Measurements from ENCODE around the gene AKAP3.
A peak's percentile ranks its signal among the peaks of the same experiment; 100 is the strongest.

AKAP3 gene

DNA sequence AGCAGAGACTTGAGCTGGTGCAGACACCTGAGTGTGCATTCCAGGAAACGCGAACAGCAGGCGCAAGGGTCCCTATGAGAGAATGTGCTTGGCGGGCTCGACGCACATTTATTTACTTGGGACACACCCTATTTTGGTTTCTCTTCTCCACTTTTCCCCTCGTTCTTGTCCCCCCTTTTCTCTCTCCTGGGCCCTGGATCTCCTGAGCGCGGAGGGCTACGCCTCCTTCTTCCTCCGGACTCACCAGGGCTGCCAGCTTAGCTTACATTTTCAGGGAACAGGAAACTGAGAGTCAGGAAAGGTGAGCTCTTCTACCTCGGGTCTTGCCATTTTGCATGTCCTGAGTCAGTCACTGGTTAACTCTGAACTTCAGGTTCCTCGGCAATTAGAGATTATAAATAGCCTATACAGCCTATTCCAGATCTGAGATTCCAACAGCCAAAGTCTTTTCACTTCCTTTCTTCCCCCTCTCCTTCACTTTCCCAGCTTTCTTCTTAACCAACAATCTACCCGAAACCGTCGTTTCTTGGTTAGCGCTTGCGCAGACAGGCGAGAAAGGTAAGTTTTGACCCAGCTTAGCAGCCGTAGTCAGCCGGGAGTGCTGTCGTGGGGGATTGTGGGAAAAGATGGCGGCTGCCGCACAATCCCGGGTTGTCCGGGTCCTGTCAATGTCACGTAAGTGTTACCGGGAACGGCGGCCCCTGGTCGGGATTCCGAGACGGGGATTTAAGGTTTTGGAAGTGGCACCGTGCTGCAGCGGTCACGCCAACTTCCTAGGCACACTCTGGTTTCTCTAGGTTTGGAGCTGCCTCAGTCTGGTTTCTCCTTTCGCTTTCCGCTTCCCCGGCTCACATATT lies at the start of gene AKAP3, which contains the start of gene NDUFA9:
AKAP3 (minus strand) TSS at position 551 of the 857 bp plus-strand sequence. CDS start 10,855 bp downstream, outside the sequence.
NDUFA9 (plus strand) TSS at position 614 of the 857 bp plus-strand sequence; CDS start at position 627, 13 bp downstream.
- H3K79me2 ChIP-seq (ENCODE audit: insufficient read depth, low read length), result peaks cover 47% of the 10 kb centered on the region
- no peaks in the 10 kb centered on the region for H3K9me2 ChIP-seq (replicated peaks; ENCODE audit: insufficient read depth, low read length)
- H3F3A ChIP-seq (ENCODE audit: insufficient read depth), result no peaks in the 10 kb centered on the region
- peak within 1 kb of the TSS; percentile 74 for H3K4me3 ChIP-seq (ENCODE audit: insufficient read depth, low read length, poor library complexity, severe bottlenecking)
- H3K27me3 ChIP-seq (ENCODE audit: low read length), result no peaks in the 10 kb centered on the region
- 0 out of 2 replicates have a peak, but pooled peaks cover 2% of the 10 kb centered on the region for H4K20me1 ChIP-seq (ENCODE audit: low read depth, low read length)
- H3K4me2 ChIP-seq (ENCODE audit: low read depth, low read length, poor library complexity, severe bottlenecking), result peak within 1 kb of the TSS; percentile 89
- H3K9me3 ChIP-seq (ENCODE audit: insufficient read depth, low read length), result no peaks in the 10 kb centered on the region
- H3K9ac ChIP-seq (ENCODE audit: low read length), result peak within 1 kb of the TSS; percentile 74
- H3K36me3 ChIP-seq (ENCODE audit: low read length), result no peaks in the 10 kb centered on the region
- TF ChIP-seq, protein P1, sequence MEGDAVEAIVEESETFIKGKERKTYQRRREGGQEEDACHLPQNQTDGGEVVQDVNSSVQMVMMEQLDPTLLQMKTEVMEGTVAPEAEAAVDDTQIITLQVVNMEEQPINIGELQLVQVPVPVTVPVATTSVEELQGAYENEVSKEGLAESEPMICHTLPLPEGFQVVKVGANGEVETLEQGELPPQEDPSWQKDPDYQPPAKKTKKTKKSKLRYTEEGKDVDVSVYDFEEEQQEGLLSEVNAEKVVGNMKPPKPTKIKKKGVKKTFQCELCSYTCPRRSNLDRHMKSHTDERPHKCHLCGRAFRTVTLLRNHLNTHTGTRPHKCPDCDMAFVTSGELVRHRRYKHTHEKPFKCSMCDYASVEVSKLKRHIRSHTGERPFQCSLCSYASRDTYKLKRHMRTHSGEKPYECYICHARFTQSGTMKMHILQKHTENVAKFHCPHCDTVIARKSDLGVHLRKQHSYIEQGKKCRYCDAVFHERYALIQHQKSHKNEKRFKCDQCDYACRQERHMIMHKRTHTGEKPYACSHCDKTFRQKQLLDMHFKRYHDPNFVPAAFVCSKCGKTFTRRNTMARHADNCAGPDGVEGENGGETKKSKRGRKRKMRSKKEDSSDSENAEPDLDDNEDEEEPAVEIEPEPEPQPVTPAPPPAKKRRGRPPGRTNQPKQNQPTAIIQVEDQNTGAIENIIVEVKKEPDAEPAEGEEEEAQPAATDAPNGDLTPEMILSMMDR (IDR thresholded peaks at IDR 0.05; ENCODE audit: insufficient read depth, low read length, poor library complexity, severe bottlenecking), result no peak
- TF ChIP-seq EZH2phosphoT487 (conservative IDR thresholded peaks at IDR 0.05; ENCODE audit: low read length), result no peak
- H3K27ac ChIP-seq (ENCODE audit: low read depth, low read length), result peak within 1 kb of the TSS; percentile 38; the same call in 1 of the 2 replicates
- peak within 1 kb of the TSS; percentile 95 for H2AFZ ChIP-seq (ENCODE audit: low read depth, low read length, severe bottlenecking)

DNA sequence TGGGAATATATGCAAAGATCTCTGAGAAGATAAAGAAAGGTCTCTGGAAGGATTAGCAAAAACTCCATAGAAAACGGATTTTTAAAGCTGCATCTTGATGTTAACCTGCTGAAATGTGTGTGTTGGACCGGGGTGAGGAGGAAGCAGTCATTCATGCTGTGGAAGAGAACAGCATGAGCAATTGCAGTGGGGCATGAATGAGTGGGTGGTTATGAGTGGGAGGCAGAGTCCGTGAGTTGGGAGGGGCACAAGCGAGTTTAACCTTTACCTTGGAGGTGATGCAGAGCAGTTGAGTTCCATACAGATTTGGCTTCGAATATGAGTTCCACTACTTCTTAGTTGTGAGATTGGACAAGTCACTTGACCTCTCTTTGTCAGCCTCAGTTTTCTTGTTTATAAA lies 41.9 kb upstream of the AKAP3 start:
- Histone ChIP-seq H4K20me1 (ENCODE audit: low read depth, low read length) (no peaks in the 10 kb centered on the region), H3K27me3 (ENCODE audit: low read length) (no peaks in the 10 kb centered on the region), H3K9me3 (ENCODE audit: insufficient read depth, low read length) (no peaks in the 10 kb centered on the region), H3K36me3 (ENCODE audit: low read length) (peaks cover 4% of the 10 kb centered on the region; the same call in 1 of the 2 replicates), H2AFZ (ENCODE audit: low read depth, low read length, severe bottlenecking) (no peak overlapping the region), H3K27ac (ENCODE audit: low read depth, low read length) (no peak overlapping the region), H3K9me2 (replicated peaks; ENCODE audit: insufficient read depth, low read length) (no peaks in the 10 kb centered on the region), H3K9ac (ENCODE audit: low read length) (no peak overlapping the region), H3K4me3 (ENCODE audit: insufficient read depth, low read length, poor library complexity, severe bottlenecking) (no peak overlapping the region), H3F3A (ENCODE audit: insufficient read depth) (no peaks in the 10 kb centered on the region), H3K79me2 (ENCODE audit: insufficient read depth, low read length) (no peaks in the 10 kb centered on the region), H3K4me2 (ENCODE audit: low read depth, low read length, poor library complexity, severe bottlenecking) (no peak overlapping the region)
- no peak for TF ChIP-seq EZH2phosphoT487 (conservative IDR thresholded peaks at IDR 0.05; ENCODE audit: low read length)
- TF ChIP-seq, protein P1 (IDR thresholded peaks at IDR 0.05; ENCODE audit: insufficient read depth, low read length, poor library complexity, severe bottlenecking), result no peak

DNA sequence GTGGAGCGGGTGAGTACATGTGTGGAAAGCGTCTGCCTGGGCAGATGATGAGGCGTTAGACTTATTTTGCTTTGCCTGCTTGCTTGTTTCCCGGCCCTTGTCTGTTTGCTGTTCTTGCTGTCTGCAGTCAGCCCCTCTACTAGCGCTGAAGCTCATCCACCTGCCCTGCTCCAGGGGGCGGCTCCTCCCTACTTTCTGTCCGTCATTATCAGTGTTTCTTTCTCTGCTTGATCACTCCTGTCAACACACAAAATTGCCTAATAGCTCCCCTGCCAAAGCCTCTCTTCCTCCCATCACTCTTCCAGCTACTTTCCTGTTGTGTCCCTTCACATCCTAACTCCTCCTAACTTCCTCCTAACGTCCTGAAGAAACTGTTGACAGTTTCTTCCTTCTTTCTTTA lies 36.5 kb upstream of the AKAP3 start:
- no peak for TF ChIP-seq EZH2phosphoT487 (conservative IDR thresholded peaks at IDR 0.05; ENCODE audit: low read length)
- TF ChIP-seq, protein P1 (IDR thresholded peaks at IDR 0.05; ENCODE audit: insufficient read depth, low read length, poor library complexity, severe bottlenecking), result no peak
- H3K4me3 ChIP-seq (ENCODE audit: insufficient read depth, low read length, poor library complexity, severe bottlenecking), result no peak overlapping the region
- no peak overlapping the region for H3K27ac ChIP-seq (ENCODE audit: low read depth, low read length)
- no peaks in the 10 kb centered on the region for H3K27me3 ChIP-seq (ENCODE audit: low read length)
- H3K9me3 ChIP-seq (ENCODE audit: insufficient read depth, low read length), result no peaks in the 10 kb centered on the region
- no peak overlapping the region for H2AFZ ChIP-seq (ENCODE audit: low read depth, low read length, severe bottlenecking)
- H3K36me3 ChIP-seq (ENCODE audit: low read length), result peaks cover 9% of the 10 kb centered on the region; the same call in 1 of the 2 replicates
- H3K4me2 ChIP-seq (ENCODE audit: low read depth, low read length, poor library complexity, severe bottlenecking), result no peak overlapping the region
- H3K79me2 ChIP-seq (ENCODE audit: insufficient read depth, low read length), result no peaks in the 10 kb centered on the region
- no peak overlapping the region for H3K9ac ChIP-seq (ENCODE audit: low read length)
- no peaks in the 10 kb centered on the region for H3F3A ChIP-seq (ENCODE audit: insufficient read depth)
- no peaks in the 10 kb centered on the region for H4K20me1 ChIP-seq (ENCODE audit: low read depth, low read length)
- H3K9me2 ChIP-seq (replicated peaks; ENCODE audit: insufficient read depth, low read length), result no peaks in the 10 kb centered on the region
